ENCODE data around the gene IL15.

DNA sequence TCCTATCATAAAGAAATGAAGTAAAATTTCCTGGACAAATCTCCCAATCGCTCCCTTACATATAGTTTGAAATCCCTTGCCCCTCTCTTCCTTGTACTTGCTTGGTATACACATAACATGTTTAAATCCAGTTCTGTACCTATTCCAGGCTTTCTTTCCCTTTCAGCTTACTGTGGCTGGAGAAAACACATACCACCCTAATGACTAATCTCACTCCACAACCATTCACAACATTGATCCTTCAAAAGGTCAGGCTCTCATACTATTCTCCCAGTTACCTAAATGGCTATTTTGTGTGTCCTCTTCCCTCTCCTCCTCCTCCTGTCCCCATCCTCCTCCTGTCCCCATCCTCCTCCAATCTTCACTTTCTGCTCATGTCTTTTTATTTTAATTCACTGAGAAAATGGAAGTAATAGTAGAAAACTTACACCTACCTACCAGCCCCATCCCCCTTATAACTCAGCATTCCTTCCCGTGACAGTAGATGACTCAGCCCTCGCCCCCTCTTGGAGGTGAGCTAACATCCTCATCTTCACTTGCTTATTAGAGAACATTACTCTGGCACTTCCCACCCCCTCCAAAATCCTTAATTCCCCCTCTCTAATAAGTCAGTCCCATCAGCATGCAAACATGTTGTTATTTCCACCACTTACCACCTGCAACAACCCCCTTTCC, 77.5 kb downstream of the IL15 start:
- TF ChIP-seq, protein P1, sequence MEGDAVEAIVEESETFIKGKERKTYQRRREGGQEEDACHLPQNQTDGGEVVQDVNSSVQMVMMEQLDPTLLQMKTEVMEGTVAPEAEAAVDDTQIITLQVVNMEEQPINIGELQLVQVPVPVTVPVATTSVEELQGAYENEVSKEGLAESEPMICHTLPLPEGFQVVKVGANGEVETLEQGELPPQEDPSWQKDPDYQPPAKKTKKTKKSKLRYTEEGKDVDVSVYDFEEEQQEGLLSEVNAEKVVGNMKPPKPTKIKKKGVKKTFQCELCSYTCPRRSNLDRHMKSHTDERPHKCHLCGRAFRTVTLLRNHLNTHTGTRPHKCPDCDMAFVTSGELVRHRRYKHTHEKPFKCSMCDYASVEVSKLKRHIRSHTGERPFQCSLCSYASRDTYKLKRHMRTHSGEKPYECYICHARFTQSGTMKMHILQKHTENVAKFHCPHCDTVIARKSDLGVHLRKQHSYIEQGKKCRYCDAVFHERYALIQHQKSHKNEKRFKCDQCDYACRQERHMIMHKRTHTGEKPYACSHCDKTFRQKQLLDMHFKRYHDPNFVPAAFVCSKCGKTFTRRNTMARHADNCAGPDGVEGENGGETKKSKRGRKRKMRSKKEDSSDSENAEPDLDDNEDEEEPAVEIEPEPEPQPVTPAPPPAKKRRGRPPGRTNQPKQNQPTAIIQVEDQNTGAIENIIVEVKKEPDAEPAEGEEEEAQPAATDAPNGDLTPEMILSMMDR (IDR thresholded peaks at IDR 0.05), result no peak
- no peak for TF ChIP-seq POLR2A (IDR thresholded peaks at IDR 0.05)
